Measurements from ENCODE around the gene SDF2.

- TF ChIP-seq MAX (IDR thresholded peaks at IDR 0.05) (no peak), RAD21 (IDR thresholded peaks at IDR 0.05; ENCODE audit: low read depth) (no peak), USF1 (IDR thresholded peaks at IDR 0.05) (no peak), EP300 (IDR thresholded peaks at IDR 0.05; ENCODE audit: borderline replicate concordance) (no peak), REST (IDR thresholded peaks at IDR 0.05; ENCODE audit: low read depth) (no peak), EGR1 (IDR thresholded peaks at IDR 0.05) (no peak), TEAD4 (IDR thresholded peaks at IDR 0.05) (no peak), CREB1 (IDR thresholded peaks at IDR 0.05; ENCODE audit: low read depth) (no peak), TAF1 (IDR thresholded peaks at IDR 0.05; ENCODE audit: low read depth) (no peak), CEBPB (IDR thresholded peaks at IDR 0.05) (no peak), TCF12 (IDR thresholded peaks at IDR 0.05; ENCODE audit: low read depth) (no peak), YY1 (IDR thresholded peaks at IDR 0.05; ENCODE audit: low read depth) (no peak), NFIC (IDR thresholded peaks at IDR 0.05) (no peak), ZBTB7A (IDR thresholded peaks at IDR 0.05; ENCODE audit: low read depth) (no peak)
These were observed 13.8 kb upstream of the SDF2 start for GRCh38 chr17:28675490-28675889.

All from Ishikawa (cell line).